SIG-M5 treated with dmso at 0.1 percent for 504 hours (cell line): ENCODE measurements around the gene QSOX2.
"Not testable (repeated sequence)": the region's sequence is repeated elsewhere in the genome, so short reads cannot be mapped to it uniquely, and the experiment has no call there.

Source experiments
- DNase-seq: peaks from one replicate; lab custom pipeline; 2025; ENCODE audit not compliant: unreplicated experiment; lab: John Stamatoyannopoulos, UW

The QSOX2 gene

DNA sequence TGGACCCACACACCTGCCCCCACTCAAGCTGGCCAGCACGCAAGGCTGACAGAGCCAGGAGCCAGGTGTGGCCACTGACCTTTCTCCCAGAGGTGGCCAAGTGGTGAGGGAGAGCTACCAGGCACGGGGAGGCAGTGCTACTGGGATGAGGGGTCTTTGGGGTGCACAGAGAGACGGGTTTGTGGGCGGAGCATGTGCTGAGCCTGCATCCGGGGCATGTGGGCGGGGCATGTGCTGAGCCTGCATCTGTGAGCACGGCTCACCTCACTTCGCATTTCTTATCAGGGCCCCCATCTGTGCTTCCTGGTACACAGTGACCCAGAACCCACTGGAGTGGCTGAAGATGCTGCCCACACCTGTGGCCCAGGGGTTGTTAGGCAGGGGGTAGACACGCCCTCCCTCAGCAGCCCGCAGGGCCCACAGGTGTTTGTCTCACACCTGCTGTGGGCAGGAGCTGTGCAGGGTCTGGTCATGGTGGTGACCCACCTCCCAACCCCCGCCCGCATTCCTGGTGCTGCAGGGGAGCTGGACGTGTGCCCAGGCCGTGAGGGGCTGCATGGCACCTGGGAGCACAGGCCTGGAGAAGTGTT, 36.8 kb upstream of the QSOX2 start:
- DNase-seq: no peak

GRCh38 chr9:136281421-136282271, 36.0 kb upstream of the QSOX2 start:
- DNase-seq: no peak

DNA sequence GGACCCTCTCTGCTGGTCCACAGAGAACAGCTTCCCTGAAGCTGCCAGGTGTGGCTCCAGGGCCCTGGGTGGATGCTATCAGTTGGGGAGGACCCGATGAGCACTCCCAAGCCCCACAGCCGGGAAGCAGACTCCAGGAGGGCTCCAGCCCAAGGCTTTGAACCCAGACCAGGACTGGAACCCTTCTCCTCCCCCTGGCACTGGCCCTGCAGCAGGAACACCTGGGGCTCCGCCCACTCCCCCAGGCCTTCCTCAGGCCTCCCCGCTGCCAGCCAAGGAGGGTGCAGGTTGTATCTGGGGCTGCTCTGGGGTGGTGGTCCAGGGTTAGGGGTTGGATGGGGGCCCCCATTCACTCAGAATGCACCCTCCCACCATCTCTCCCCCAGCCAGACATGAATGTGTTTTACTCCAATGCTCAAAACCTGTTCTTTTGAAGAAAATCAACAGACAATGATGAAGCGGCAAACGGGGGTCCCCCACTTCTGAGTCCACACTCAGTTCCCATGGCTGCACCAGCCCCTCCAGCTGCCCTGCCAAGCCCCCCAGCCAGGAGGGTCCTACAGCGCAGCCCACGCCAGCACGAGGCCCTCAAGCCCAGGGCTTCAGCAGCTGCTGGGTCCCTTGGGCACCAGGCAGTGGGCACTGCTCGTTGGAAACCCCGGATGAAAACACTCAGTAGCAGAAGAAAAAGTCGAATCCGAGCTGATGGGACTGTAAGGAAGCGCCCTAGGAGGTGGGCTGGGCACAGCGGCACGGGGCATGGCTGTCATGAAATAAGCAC, 35.1 kb upstream of the QSOX2 start:
- no peak for DNase-seq

DNA sequence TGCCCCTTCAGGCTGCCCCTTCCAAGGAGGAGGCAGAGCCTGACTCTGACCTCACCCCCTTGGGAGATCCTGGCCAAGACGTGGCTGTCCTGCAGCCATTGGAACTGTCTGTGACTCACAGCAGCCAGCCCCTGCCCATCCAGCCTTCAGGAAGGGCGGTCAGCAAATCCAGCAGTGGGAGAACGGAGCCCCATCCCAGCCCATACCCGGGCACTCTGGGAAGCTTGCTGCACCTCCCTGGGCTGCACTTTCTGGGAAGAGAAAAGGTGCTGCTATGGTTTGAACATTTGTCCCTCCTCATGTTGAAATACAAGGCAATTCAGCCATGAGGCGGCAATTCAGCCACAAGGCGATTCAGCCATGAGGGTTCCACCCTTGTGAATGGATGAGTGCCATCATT, 33.9 kb upstream of the QSOX2 start:
- no peak for DNase-seq

DNA sequence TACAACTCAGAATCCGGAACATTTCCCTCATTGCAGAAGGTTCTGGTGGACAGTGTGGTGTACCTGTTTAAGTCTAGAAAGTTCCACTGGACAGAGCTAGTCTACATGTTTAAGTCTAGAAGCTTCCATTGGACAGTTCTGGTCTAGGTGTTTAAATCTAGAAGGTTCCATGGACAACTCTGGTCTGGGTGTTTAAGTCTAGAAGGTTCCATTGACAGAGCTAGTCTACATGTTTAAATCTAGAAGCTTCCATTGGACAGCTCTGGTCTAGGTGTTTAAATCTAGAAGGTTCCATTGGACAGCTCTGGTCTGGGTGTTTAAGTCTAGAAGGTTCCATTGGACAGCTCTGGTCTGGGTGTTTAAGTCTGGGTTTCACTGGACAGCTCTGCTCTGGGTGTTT, 33.3 kb upstream of the QSOX2 start:
- no peak for DNase-seq

DNA sequence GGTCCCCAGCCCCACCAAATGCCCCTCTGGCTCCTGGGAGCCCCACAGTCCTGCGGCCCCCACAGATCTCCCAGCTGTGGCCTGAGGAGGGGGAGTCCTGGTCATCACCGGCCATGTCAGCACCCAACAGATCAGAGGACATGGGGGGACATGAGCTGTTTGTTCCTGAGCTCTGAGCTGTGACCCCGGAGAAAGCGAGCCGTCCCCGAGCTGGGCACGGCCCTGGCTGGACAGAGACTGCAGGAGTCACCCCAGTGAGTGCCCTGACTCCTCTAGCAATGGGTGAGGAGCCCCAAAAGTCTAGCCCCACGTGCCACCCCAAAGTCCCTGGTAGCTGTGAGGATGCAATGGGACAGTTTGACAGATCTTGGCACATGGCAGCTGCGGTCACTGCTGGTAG, 32.6 kb upstream of the QSOX2 start:
- DNase-seq: no peak

GRCh38 chr9:136277746-136278145, 32.1 kb upstream of the QSOX2 start:
- no peak for DNase-seq

- DNase-seq: no peak
These were observed 31.1 kb upstream of the QSOX2 start for GRCh38 chr9:136276716-136277115.

DNA sequence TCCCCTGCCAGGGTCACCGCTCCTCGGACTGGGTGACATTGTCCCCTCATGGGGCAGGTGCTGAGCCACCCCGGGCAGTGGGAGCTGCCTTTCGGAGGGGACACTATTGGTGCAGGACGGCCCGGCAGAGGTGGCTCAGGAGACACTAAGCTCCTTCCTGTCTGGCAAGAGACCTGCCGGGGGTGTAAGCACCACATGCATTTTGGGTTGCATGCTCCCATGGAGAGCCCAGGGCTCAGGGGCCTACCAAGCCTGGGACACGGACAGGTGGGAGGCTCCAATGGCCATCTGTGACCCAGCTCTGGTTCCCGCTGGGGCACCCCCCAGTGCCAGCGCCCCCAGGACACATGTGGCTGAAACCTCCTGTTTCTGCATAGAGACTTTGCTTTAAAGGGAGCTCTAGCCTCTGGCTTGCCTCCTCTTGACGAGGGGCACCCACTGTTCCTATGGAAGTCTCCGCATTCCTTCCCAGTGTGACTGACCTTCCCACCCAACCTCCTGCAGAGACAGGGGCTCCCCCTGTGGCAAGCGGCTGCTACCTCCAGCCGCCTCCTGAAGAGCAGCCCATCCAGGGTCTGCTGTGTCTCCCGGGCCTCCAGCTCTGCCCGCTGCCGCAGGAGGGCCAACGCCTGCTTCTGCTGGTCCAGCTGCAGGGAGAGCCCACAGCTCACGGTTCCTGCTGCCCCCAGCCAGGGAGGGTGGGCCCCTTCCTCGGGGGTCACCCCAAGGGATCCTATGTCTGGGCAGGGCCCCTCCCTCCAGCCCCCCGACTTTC, 30.2 kb upstream of the QSOX2 start:
- no peak for DNase-seq

- DNase-seq: no peak
These were observed 29.4 kb upstream of the QSOX2 start for GRCh38 chr9:136274786-136275654.

DNA sequence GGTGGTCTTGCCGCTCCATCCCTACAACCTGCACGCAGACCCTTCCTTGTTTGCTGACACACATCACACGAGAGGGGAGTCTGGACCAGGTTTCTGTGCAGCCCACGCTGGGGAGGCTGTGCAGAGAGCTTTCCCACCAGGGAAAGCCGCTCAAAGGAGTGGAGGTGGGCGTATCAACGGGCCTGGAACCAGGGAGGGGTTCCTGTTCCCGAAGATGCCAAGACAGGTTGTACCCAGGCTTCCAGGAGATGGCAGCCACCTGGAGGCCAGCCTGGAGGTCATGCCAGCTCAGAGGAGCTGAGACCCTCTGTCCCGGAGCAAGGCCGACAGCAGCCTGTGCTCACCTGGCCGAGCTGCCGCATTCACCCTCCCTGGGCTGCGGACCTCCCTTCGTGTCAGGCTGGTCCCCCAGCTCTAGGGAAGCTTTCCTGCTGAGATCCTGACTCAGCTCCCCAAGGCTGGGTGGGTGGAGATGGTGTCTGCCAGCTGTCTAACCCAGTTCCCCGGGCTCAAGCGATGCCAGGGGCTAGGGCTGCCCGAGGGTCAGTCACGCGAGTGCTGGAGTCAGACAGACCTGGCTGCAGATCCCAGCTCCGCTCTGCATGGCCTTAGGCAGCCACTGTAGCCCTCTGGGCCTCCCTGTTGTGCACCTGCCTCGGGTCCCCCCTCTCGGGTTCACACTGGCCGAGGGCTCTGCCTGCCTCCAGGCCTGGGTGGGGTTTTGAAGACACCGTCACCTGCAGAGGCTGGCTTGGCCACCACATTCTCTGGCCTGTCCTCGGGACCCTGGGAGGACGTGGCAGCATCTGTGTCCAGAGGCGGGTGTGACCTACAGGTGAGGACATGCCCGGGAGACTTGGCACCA, 28.5 kb upstream of the QSOX2 start:
- DNase-seq: no peak

- DNase-seq: no peak
These were observed 27.7 kb upstream of the QSOX2 start for GRCh38 chr9:136273244-136273865.

- DNase-seq: peak; percentile 36
These were observed 24.6 kb upstream of the QSOX2 start for GRCh38 chr9:136270173-136270705.

GRCh38 chr9:136268735-136269134, 23.1 kb upstream of the QSOX2 start:
- DNase-seq: no peak

DNA sequence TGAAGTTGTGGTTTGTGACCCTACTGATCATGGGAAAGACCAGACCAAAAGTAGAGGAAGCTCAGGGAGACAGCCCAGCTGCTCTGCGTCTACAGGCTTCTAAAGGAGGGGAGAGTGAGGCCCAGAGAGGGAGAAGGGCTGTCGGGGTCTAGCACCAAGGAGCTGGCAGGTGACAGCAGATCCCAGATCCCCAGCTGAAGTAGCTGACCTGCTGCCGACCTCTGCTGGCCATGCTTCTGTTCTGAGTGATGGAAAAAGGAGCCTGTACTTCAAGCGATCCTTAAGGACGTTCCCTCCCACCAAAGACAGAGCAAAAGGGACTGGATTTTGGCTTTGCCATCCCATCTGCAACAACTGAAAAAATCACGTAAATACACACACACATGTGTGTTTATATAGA, 22.7 kb upstream of the QSOX2 start:
- DNase-seq: no peak

DNA sequence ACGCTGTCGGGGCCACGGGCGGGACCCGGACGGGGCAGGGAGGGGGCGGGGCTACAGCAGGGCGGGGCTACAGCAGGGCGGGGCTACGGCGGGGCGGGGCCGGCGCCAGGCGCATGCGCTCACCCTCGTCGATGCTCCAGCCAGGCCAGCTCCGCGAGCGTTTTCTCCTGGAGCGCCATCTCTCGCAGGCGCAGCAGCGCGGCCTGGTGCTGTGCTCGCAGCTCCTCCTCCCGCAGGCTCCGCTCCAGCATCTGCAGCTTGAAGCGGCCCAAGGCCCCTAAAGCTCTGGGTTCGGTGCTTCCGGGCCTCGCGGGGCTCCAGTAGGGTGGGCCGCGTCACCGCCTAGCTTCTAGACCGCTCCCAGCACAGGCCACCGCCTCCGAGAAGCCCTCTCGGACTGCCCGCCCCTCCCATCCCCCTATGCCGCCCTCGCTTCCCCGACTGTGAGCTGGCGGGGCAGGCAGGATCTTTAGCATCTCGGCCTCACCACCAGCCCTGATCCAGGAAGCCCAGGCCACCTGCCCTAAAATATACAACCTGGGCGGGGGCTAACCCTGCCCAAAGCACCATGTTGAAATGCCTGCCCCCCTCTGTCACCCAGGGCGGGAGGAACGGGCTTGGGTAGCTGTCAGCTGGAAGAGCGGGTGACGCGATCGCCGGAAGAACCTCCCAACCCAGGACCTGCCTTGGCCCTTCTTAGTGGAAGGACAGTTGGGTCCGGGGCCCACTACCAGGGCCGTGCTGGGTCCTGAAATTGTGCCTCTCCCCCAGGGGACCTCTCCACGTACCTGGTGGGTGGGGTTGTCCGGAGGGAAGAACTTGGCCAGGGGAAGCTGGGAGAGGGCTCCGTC, 21.9 kb upstream of the QSOX2 start:
- peak; percentile 71 for DNase-seq

DNA sequence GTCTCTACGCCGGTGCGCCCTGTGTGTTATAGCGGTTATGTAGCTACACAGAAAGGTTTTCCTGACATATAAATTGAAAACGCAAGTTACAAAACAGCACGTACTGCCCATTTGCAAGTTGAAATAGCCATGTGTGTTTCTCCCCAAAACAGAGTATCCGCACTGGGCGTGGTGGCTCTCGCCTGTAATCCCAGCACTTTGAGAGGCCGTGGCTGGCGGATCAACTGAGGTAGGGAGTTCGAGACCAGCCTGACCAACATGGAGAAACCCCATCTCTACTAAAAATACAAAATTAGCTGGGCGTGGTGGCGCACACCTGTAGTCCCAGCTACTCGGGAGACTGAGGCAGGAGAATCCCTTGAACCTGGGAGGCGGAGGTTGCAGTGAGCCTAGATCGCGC, 21.0 kb upstream of the QSOX2 start:
- DNase-seq: not testable (repeated sequence)
